Testis (tissue), 2 donors: ENCODE measurements around the gene ZGLP1.

Source experiments
- POLR2A ChIP-seq: fragments of 450-650 bp; IDR thresholded peaks from one replicate; pipeline ENCODE4 v1.6.1; 2017; ENCODE audit warnings: antibody characterized with exemption, mild to moderate bottlenecking, moderate library complexity
- TF ChIP-seq, protein P1 (sequence below), 3 experiments: fragments of 450-650 bp in 2 of 3; fragments of 200-600 bp in 1 of 3; sonication (generic) in 1 of 3; IDR thresholded peaks; one replicate each; pipeline ENCODE4 v1.5.1; 2016 to 2019; ENCODE audit warnings: antibody characterized with exemption in 3 of 3, mild to moderate bottlenecking in 2 of 3, moderate library complexity in 1 of 3

DNA sequence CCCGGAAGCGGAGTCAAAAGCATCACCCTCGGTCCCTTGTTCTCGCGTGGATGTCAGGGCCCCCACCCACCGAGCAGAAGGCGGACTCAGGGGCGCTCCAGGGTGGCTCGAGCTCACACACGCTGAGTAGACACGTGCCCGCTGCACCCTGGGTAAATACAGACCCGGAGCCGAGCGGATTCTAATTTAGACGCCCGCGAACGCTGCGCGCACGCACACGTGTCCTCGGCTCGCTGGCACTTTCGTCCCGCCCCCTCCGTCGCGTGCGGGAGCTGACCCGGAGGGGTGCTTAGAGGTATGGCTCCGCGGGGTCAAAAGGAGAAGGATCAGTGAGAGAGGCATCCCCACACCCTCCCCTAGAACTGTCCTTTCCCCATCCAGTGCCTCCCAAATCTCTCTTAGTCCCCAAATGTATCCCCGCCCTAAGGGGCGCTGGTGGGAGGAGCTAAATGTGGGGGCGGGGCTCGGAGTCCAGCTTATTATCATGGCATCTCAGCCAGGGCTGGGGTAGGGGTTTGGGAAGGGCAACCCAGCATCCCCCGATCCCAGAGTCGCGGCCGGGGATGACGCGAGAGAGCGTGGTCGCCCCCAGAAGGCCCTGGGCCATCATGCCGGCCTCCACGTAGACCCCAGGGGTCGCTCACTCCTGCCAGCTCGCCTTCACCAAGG is 20.3 kb downstream of the ZGLP1 start:
- TF ChIP-seq, protein P1, sequence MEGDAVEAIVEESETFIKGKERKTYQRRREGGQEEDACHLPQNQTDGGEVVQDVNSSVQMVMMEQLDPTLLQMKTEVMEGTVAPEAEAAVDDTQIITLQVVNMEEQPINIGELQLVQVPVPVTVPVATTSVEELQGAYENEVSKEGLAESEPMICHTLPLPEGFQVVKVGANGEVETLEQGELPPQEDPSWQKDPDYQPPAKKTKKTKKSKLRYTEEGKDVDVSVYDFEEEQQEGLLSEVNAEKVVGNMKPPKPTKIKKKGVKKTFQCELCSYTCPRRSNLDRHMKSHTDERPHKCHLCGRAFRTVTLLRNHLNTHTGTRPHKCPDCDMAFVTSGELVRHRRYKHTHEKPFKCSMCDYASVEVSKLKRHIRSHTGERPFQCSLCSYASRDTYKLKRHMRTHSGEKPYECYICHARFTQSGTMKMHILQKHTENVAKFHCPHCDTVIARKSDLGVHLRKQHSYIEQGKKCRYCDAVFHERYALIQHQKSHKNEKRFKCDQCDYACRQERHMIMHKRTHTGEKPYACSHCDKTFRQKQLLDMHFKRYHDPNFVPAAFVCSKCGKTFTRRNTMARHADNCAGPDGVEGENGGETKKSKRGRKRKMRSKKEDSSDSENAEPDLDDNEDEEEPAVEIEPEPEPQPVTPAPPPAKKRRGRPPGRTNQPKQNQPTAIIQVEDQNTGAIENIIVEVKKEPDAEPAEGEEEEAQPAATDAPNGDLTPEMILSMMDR (IDR thresholded peaks at IDR 0.05): no peak
- no peak for TF ChIP-seq POLR2A
